ENCODE data around the gene BHLHA9.
A peak's percentile ranks its signal among the peaks of the same experiment; 100 is the strongest.
"Not testable (repeated sequence)": the region's sequence is repeated elsewhere in the genome, so short reads cannot be mapped to it uniquely, and the experiment has no call there.

BHLHA9 gene

DNA sequence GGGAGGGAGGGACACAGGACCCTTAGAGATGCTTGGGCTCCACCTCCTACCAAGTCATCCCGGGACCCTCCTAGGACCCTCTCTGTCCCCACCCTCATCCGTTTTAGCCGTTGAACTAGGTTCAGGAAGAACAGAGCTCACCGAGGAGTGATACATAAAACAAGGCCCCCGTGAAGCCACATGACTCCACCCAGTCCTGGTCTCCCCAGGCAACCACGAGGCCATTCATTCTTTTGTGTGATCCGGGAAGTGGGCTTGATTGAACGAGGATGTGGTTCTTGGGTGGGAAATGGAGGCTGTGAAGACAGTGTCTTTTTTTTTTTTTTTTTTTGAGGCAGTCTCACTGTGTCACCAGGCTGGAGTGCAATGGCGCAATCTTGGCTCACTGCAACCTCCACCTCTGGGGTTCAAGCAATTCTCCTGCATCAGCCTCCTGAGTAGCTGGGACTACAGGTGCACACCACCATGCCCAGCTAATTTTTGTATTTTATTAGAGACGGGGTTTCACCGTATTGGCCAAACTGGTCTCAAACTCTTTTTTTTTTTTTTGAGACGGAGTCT, 24.0 kb downstream of the BHLHA9 start:
- no peak overlapping the region for H3K4me3 ChIP-seq (ENCODE audit: low read depth in 1 of 5, low read length in 5 of 5)
- no peak overlapping the region for H3K9ac ChIP-seq (ENCODE audit: low read length in 5 of 5)
- peaks cover 0 to 33% (median 22%) of the 10 kb centered on the region in 5 donors for H3K36me3 ChIP-seq (ENCODE audit: control insufficient read depth in 5 of 5, insufficient read depth in 5 of 5, low read length in 5 of 5)
- H3K27me3 ChIP-seq (ENCODE audit: control insufficient read depth in 5 of 5, insufficient read depth in 4 of 5, low read length in 5 of 5) = peaks cover 0 to 13% (median 5%) of the 10 kb centered on the region in 5 donors
- peaks cover 0 to 70% (median 51%) of the 10 kb centered on the region in 5 donors for H3K4me1 ChIP-seq (ENCODE audit: control insufficient read depth in 5 of 5, insufficient read depth in 5 of 5, low read length in 5 of 5)
- H3K27ac ChIP-seq (ENCODE audit: low read depth, low read length) = peak overlapping the region; percentile 30
- no peaks in the 10 kb centered on the region for H3K9me3 ChIP-seq (ENCODE audit: control insufficient read depth in 5 of 5, low read length in 5 of 5)

DNA sequence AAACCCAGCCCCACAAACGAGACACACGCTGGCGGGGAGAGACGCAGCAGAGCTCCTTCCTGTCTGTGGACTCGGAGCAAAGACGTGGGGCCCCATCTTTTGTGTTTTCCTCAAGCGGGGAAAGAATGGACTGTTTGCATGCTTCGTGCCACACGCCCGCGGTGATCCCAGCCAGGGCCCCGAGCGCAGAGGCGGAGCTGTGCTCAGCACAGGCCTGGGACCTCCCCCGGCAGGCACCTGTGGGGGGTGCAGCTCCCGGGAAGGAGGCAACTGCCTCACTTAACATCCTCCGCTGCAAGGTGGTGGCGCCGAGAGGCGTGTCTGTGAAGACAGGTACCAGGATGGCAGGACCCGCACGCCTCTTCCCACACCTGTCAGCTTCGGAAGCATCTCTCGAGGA, 28.4 kb downstream of the BHLHA9 start:
- Histone ChIP-seq H3K9me3 (ENCODE audit: control insufficient read depth in 5 of 5, low read length in 5 of 5) (no peaks in the 10 kb centered on the region), H3K36me3 (ENCODE audit: control insufficient read depth in 5 of 5, insufficient read depth in 5 of 5, low read length in 5 of 5) (peaks cover 0 to 39% (median 21%) of the 10 kb centered on the region in 5 donors), H3K4me1 (ENCODE audit: control insufficient read depth in 5 of 5, insufficient read depth in 5 of 5, low read length in 5 of 5) (peaks cover 0 to 75% (median 52%) of the 10 kb centered on the region in 5 donors), H3K9ac (ENCODE audit: low read length in 5 of 5) (peak overlapping the region in 1 of 5 donors; percentile 26), H3K27ac (ENCODE audit: low read depth, low read length) (peak overlapping the region; percentile 72), H3K27me3 (ENCODE audit: control insufficient read depth in 5 of 5, insufficient read depth in 4 of 5, low read length in 5 of 5) (peaks cover 0 to 21% (median 11%) of the 10 kb centered on the region in 5 donors), H3K4me3 (ENCODE audit: low read depth in 1 of 5, low read length in 5 of 5) (no peak overlapping the region)

GRCh38 chr17:1299552-1300370, 29.5 kb downstream of the BHLHA9 start:
- no peaks in the 10 kb centered on the region for H3K9me3 ChIP-seq (ENCODE audit: control insufficient read depth in 5 of 5, low read length in 5 of 5)
- no peak overlapping the region for H3K9ac ChIP-seq (ENCODE audit: low read length in 5 of 5)
- peaks cover 0 to 39% (median 21%) of the 10 kb centered on the region in 5 donors for H3K36me3 ChIP-seq (ENCODE audit: control insufficient read depth in 5 of 5, insufficient read depth in 5 of 5, low read length in 5 of 5)
- peak overlapping the region; percentile 72 for H3K27ac ChIP-seq (ENCODE audit: low read depth, low read length)
- peaks cover 0 to 21% (median 11%) of the 10 kb centered on the region in 5 donors for H3K27me3 ChIP-seq (ENCODE audit: control insufficient read depth in 5 of 5, insufficient read depth in 4 of 5, low read length in 5 of 5)
- peaks cover 0 to 65% (median 51%) of the 10 kb centered on the region in 5 donors for H3K4me1 ChIP-seq (ENCODE audit: control insufficient read depth in 5 of 5, insufficient read depth in 5 of 5, low read length in 5 of 5)
- peak overlapping the region in 1 of 5 donors; percentile 22 for H3K4me3 ChIP-seq (ENCODE audit: low read depth in 1 of 5, low read length in 5 of 5)

- Histone ChIP-seq H3K27ac (ENCODE audit: low read depth, low read length) (peak overlapping the region; percentile 72), H3K4me3 (ENCODE audit: low read depth in 1 of 5, low read length in 5 of 5) (peak overlapping the region in 1 of 5 donors; percentile 22), H3K9ac (ENCODE audit: low read length in 5 of 5) (no peak overlapping the region), H3K9me3 (ENCODE audit: control insufficient read depth in 5 of 5, low read length in 5 of 5) (no peaks in the 10 kb centered on the region), H3K27me3 (ENCODE audit: control insufficient read depth in 5 of 5, insufficient read depth in 4 of 5, low read length in 5 of 5) (peaks cover 0 to 21% (median 11%) of the 10 kb centered on the region in 5 donors), H3K4me1 (ENCODE audit: control insufficient read depth in 5 of 5, insufficient read depth in 5 of 5, low read length in 5 of 5) (peaks cover 0 to 59% (median 44%) of the 10 kb centered on the region in 5 donors), H3K36me3 (ENCODE audit: control insufficient read depth in 5 of 5, insufficient read depth in 5 of 5, low read length in 5 of 5) (peaks cover 0 to 37% (median 21%) of the 10 kb centered on the region in 5 donors)
Observed at GRCh38 chr17:1300371-1300905, 30.2 kb downstream of the BHLHA9 start.

GRCh38 chr17:1301546-1301945, 31.3 kb downstream of the BHLHA9 start:
- no peak overlapping the region for H3K4me3 ChIP-seq (ENCODE audit: low read depth in 1 of 5, low read length in 5 of 5)
- no peak overlapping the region for H3K9ac ChIP-seq (ENCODE audit: low read length in 5 of 5)
- H3K27ac ChIP-seq (ENCODE audit: low read depth, low read length) = no peak overlapping the region
- H3K27me3 ChIP-seq (ENCODE audit: control insufficient read depth in 5 of 5, insufficient read depth in 4 of 5, low read length in 5 of 5) = peaks cover 0 to 21% (median 11%) of the 10 kb centered on the region in 5 donors
- H3K9me3 ChIP-seq (ENCODE audit: control insufficient read depth in 5 of 5, low read length in 5 of 5) = no peaks in the 10 kb centered on the region
- peaks cover 0 to 32% (median 18%) of the 10 kb centered on the region in 5 donors for H3K36me3 ChIP-seq (ENCODE audit: control insufficient read depth in 5 of 5, insufficient read depth in 5 of 5, low read length in 5 of 5)
- peaks cover 0 to 53% (median 39%) of the 10 kb centered on the region in 5 donors for H3K4me1 ChIP-seq (ENCODE audit: control insufficient read depth in 5 of 5, insufficient read depth in 5 of 5, low read length in 5 of 5)

- H3K27me3 ChIP-seq (ENCODE audit: control insufficient read depth in 5 of 5, insufficient read depth in 4 of 5, low read length in 5 of 5) = peaks cover 0 to 20% (median 11%) of the 10 kb centered on the region in 5 donors
- no peak overlapping the region for H3K27ac ChIP-seq (ENCODE audit: low read depth, low read length)
- no peak overlapping the region for H3K4me3 ChIP-seq (ENCODE audit: low read depth in 1 of 5, low read length in 5 of 5)
- peaks cover 0 to 3% (median 0%) of the 10 kb centered on the region in 5 donors for H3K9me3 ChIP-seq (ENCODE audit: control insufficient read depth in 5 of 5, low read length in 5 of 5)
- H3K4me1 ChIP-seq (ENCODE audit: control insufficient read depth in 5 of 5, insufficient read depth in 5 of 5, low read length in 5 of 5) = peaks cover 0 to 41% (median 30%) of the 10 kb centered on the region in 5 donors
- H3K9ac ChIP-seq (ENCODE audit: low read length in 5 of 5) = no peak overlapping the region
- peaks cover 0 to 26% (median 14%) of the 10 kb centered on the region in 5 donors for H3K36me3 ChIP-seq (ENCODE audit: control insufficient read depth in 5 of 5, insufficient read depth in 5 of 5, low read length in 5 of 5)
Observed at GRCh38 chr17:1302761-1303160, 32.5 kb downstream of the BHLHA9 start.

DNA sequence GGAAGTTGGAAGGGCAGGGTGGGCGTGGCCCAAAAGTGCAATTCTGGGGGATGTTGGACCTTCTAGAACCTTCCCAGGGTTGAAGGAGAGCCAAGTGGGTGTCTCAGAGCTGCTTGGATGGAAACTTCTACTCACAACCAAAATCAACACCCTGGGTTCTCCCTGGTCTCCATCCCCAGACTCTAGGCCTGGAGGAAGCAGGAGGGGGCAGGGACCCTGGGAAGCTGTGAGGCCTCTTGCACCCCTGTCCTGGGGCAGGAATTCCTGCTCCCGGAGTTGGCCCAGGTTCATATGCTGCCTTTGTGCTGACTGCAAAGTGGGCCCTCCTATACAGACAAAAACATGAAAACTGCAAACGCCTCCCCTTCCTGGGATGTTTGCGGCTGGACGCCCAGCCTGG, 34.3 kb downstream of the BHLHA9 start:
- H3K27ac ChIP-seq (ENCODE audit: low read depth, low read length) = no peak overlapping the region

DNA sequence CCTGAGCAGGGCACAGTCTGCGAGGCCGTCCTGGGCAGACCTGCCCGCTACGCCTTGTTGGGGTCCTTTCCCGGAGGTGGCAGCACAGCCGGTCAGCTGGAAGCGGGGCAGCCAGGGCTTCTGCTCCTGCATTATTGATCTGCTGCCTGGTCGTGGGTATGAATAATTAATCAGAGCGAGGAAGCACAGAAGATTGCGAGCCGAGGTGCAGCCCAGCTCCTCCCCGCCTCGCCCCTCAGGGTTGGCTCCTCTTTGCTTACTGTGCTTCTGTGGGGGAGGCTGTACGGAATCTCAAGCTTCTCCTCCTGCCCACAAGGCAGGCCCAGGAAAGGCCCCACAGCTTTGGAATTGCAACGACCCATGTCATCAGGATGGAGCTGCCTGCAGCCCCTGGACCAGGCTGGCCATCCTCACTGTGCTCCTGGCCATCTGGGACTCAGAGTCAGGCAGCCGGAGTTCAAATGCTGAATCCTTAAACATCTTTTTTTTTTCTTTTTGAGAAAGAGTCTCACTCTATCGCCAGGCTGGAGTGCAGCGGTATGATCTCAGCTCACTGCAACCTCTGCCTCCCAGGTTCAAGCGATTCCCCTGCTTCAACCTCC, 34.8 kb downstream of the BHLHA9 start:
- Histone ChIP-seq H3K4me3 (ENCODE audit: low read depth in 1 of 5, low read length in 5 of 5) (no peak overlapping the region), H3K27me3 (ENCODE audit: control insufficient read depth in 5 of 5, insufficient read depth in 4 of 5, low read length in 5 of 5) (peaks cover 0 to 5% (median 4%) of the 10 kb centered on the region in 5 donors), H3K4me1 (ENCODE audit: control insufficient read depth in 5 of 5, insufficient read depth in 5 of 5, low read length in 5 of 5) (peaks cover 0 to 18% (median 8%) of the 10 kb centered on the region in 5 donors), H3K9ac (ENCODE audit: low read length in 5 of 5) (no peak overlapping the region), H3K36me3 (ENCODE audit: control insufficient read depth in 5 of 5, insufficient read depth in 5 of 5, low read length in 5 of 5) (peaks cover 0 to 6% (median 0%) of the 10 kb centered on the region in 5 donors), H3K9me3 (ENCODE audit: control insufficient read depth in 5 of 5, low read length in 5 of 5) (peaks cover 0 to 4% (median 0%) of the 10 kb centered on the region in 5 donors), H3K27ac (ENCODE audit: low read depth, low read length) (no peak overlapping the region)

More for the DNA sequence above, 34.3 kb downstream of the BHLHA9 start:
- Histone ChIP-seq H3K4me1 (ENCODE audit: control insufficient read depth in 5 of 5, insufficient read depth in 5 of 5, low read length in 5 of 5) (peaks cover 0 to 24% (median 13%) of the 10 kb centered on the region in 5 donors), H3K9me3 (ENCODE audit: control insufficient read depth in 5 of 5, low read length in 5 of 5) (peaks cover 0 to 4% (median 0%) of the 10 kb centered on the region in 5 donors), H3K4me3 (ENCODE audit: low read depth in 1 of 5, low read length in 5 of 5) (no peak overlapping the region), H3K36me3 (ENCODE audit: control insufficient read depth in 5 of 5, insufficient read depth in 5 of 5, low read length in 5 of 5) (peaks cover 0 to 10% (median 5%) of the 10 kb centered on the region in 5 donors), H3K9ac (ENCODE audit: low read length in 5 of 5) (no peak overlapping the region), H3K27me3 (ENCODE audit: control insufficient read depth in 5 of 5, insufficient read depth in 4 of 5, low read length in 5 of 5) (peaks cover 0 to 10% (median 4%) of the 10 kb centered on the region in 5 donors)

GRCh38 chr17:1307829-1308228, 37.6 kb downstream of the BHLHA9 start:
- H3K9ac ChIP-seq (ENCODE audit: low read length in 5 of 5); H3K27ac ChIP-seq (ENCODE audit: low read depth, low read length); H3K36me3 ChIP-seq (ENCODE audit: control insufficient read depth in 5 of 5, insufficient read depth in 5 of 5, low read length in 5 of 5); H3K4me3 ChIP-seq (ENCODE audit: low read depth in 1 of 5, low read length in 5 of 5); H3K27me3 ChIP-seq (ENCODE audit: control insufficient read depth in 5 of 5, insufficient read depth in 4 of 5, low read length in 5 of 5); H3K9me3 ChIP-seq (ENCODE audit: control insufficient read depth in 5 of 5, low read length in 5 of 5): not testable (repeated sequence)
- H3K4me1 ChIP-seq (ENCODE audit: control insufficient read depth in 5 of 5, insufficient read depth in 5 of 5, low read length in 5 of 5) = peaks cover 2 to 11% (median 7%) of the 10 kb centered on the region in 5 donors

Data from subcutaneous abdominal adipose tissue (tissue), 5 donors.